HG03095 (cell line): ENCODE results near the gene LYPD4.
"Not testable (repeated sequence)": the region's sequence is repeated elsewhere in the genome, so short reads cannot be mapped to it uniquely, and the experiment has no call there.

Experiments
- ATAC-seq: cut with Tn5 transposase; IDR thresholded peaks from one replicate; pipeline ENCODE4 v1.9.1; 2021; ENCODE audit warnings: moderate library complexity; ENCODE audit not compliant: unreplicated experiment

LYPD4 gene

DNA sequence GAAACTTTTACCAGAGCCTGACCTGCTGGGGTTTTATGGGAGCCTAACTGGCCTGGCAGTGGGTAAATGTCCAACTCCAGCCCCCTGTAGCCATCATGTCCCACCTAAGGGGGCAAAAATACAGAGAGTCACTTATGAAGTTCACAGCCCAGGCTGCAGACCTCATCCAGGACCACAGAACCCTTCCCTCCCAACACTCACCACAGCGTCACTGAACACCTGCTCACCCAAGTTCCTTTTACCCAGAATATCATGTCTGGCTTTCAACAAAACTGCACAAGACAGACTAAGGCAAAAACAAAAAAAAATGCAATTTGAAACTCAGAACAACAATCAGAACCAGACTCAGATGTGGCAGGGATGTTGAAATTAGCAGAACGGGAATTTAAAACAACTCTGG, 41.7 kb downstream of the LYPD4 start:
- no peak for ATAC-seq

DNA sequence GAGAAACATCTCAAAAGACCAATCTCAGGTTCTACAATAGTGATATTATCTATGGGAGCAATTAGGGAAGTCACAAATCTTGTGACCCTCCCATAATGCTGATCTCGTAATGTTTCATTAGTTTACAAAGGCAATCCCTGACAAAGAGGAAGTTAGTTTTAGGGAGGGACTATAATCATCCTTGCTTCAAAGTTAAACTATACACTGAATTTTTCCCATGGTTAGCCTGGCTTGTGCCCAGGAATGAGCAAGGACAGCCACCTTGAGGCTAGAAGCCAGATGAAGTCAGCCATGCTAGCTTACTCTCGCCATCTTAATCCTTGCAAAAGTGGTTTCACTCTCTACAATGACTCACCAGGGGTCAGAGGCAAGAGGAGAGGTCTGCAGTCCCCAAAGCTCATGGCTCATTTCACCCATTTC, 42.7 kb downstream of the LYPD4 start:
- no peak for ATAC-seq

DNA sequence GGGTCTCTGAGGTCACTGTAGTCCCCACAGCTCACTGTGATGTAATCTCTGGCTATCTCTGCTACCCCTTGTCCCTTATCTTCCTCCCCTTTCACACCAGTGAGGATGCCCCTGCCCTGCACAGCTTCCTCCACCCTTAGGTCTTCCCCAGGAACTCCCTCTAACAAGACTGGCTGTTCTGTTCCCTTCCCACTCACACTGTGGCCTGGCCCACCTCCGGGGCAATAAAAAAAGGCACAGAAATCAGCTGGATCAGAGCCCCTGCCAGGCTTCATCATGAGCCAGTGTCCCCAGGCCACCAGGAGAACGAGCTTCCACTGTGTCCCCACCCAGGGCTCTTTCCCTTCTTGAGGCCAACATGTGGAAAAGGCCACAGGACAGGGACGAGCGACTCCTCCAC, 43.5 kb downstream of the LYPD4 start:
- no peak for ATAC-seq

DNA sequence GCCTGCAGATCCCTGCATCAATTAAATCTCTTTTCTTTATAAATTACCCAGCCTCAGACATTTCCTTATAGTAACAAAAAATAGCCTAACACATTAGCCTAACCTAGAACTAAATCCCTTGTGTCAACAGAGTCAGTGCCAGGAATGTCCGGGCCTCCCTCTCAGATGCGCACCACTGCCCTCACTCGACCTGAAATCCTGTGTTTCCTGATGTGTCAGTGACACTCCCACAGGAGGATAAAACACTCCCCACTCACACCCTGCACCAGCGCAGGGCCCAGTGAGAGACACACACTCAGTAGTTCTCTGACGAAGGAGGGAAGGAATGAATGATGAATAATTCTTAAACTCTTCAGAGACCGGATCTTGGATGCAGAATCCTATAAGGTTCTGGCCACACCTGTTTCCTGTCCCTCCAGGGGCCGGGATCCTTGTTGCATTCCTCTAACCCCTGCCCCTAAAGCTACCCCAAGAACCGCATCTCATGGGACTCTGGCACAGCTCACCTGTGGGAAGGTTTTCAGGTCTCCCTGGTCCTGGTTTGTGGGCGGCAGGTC, 45.0 kb downstream of the LYPD4 start:
- no peak for ATAC-seq

DNA sequence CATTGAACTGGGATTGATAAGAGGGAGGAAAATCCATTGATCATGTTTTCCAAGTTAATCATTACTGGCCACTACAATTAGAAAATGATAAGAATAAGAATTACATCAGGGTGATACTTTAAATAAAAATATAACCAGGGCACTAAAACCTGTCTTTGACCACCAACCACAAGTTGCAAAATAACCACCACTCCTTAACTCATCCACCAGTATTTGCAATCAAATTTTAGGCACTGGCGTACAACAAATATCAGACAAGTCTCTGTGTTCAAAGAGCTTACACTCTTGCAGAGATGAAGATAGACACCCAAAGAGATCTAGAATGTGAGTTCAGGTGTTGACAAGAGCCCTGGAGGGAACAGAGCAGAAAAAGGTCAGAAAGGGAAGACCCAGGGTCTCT, 47.6 kb downstream of the LYPD4 start:
- ATAC-seq, result no peak

DNA sequence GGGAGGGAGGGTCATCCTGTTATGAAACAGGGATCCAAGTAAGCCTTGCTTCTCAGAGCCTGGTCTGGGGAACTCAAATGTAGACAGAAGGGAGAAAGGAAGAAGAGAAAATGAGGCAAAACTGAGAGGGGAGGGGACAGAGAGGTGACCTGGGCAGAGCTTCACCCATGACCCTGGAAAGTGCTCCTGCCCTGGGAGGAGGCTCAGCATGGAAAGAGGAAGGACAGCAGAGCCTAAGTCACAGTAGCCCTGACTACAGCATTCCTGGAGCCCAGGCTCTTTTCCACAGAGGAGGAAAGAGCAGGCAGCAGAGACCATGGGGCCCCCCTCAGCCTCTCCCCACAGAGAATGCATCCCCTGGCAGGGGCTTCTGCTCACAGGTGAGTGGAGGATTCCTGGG, 48.1 kb downstream of the LYPD4 start, which contains the start of gene CEACAM3:
TSS of gene CEACAM3 (plus strand) at position 226 of the 400 bp plus-strand sequence. CDS start at position 317, 91 bp downstream.
- no peak for ATAC-seq

DNA sequence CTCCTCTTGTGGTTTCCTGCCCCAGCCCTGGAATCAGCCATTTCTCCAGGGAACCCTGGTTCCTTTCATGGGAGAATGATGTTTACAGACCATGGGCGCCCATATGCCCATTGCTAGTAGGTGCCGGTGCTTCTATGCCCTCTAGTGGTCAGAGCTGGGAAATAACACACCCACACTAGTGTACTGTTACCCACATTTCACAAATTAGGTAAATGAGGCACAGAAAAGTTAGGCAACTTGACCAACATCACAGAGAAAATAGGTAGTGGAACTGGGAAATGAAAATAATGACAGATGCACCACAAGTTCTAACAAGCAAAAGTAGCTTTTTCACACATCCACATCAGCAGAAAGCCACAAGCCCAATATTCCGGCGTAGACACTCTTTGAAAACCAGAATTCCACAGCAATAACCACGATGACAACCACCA, 49.4 kb downstream of the LYPD4 start:
- ATAC-seq, result no peak

DNA sequence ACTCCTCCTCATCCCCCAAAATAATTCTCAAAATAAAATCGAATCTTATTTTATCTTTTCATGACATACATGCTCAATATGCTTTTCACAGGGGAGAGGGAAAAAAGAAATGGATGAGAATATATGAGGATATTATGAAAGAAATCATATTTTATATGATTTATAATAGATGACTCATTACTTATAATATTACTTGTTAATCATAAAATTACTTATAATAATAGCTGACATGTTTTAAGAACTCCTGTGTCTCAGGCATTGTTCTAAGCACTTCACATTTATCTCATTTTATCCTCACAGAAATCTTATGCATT, 51.1 kb downstream of the LYPD4 start:
- no peak for ATAC-seq

DNA sequence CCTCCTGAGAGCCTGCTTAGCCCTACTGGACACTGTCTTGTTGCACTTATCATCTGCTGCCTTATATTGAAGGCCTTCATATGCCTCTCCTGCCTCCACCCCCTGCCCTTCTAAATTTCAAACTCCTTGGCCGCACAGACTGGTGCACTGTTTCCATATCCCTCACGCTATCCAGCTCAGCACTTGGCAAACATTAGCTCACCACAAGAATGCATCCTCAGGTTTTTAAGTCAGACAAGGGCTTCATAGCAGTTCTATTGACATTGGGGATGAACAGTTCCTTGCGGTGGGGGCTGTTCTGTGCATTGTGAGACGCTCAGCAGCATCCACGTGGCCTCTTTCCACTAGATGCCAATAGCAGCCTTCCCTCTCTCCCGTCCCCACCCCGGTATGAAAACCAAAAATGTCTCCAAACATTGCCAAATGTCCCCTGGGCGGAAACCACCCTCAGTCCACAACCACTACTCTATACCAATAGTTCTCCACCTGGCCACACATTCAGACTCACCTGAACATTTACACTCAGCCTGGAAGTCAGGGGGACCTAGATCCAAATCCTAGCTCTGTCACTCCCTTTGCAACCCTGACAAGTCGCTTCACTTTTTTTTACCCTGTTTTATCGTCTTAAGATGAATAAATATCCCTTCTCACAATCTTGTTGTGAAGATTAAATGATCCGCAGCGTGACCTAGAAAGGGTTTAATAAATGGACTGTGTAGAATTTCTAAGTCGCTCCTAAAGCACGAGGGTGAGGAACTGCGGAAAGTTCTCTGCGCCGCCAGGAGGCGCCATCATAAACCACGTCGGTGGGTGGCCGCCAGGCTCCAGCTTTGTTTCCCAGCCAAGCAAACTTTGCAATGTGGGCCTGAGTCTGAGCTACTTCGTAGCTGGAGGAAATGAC, 51.7 kb downstream of the LYPD4 start:
- no peak for ATAC-seq

DNA sequence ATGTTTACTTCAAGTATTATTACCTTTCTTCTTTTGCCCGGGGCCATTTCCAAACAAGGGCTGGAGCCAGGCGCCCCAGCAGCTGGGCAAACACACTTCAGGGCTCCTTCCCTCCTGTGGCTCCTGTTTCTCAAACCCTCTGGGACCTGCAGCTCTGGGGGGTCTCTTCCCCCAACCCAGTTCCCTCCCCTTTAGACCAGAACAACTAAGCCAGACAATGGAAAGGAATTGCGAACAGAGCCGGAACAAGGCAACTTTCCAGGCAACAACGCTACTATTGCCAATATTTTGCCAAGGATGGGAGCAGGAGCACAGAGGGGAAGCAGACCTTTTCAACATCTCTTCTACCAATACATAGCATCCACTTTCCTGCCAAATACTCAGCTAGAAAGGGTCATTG, 55.4 kb downstream of the LYPD4 start:
- not testable (repeated sequence) for ATAC-seq

DNA sequence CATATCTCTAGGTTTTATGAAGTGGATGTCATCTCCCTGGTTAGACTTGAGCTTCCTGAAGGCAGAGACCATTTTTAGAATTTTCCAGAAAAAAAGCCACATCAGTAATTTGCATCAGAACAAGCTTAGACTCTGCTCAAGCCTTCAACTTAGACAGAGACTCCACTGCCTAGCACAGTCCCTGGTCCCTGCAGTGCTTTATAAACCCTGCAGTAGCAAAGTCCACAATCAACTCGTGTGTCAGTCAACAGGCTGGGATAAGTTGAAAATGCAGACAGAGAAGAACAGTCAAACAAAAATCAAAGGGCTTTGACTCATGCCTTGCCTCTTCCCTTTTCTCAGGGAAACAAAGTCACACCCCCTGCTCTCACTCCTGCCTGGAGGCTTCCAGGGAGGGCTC, 56.0 kb downstream of the LYPD4 start:
- ATAC-seq, result not testable (repeated sequence)
